ENCODE results near the gene FGD5.
"Not testable (repeated sequence)": the region's sequence is repeated elsewhere in the genome, so short reads cannot be mapped to it uniquely, and the experiment has no call there.

Gene FGD5

DNA sequence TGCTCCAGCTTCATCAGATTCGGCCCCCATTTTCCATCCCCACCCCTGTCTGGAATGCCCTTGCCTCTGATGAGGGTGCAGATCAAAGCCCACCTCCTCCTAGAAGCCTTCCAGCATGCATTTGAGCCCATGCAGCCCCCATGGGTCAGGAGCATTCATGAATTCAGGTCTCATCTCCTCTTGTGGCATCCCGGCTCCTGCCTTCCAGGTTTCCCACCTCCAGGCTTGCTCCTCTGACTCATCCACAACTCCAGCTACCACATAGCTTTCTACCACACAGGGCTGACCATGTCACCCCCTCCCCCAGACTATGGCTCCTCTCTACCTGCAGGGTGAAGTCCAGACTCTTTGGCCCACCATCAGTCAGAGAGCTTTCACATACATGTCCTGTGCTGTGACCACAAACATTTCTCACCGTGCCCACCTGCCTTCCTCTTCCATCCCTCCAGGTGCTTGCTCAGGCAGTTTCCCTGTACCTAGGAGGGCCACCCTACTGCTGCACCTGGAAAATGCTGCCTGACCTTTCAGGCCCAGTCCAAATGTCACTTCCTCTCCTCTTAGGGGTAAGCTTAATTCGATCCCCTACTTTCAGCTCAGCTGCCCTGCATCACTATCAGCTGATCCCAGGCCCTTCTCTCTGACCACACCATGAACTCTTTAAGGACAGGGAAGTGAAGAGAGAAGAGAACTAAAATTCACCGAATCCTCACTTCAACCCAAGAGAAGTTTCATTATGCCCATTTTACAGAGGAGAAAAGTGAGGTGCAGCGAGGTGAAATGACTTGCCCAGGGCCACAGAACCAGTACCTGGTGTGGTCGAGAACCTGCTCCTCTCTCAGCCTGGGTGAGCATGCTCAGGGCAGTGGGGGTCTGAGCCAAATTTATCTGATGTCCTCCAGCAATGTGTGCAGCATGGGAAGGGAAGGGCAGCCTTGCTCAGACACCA is 13.7 kb upstream of the FGD5 start:
- DNase-seq (ENCODE audit: low read depth in 2 of 2), result no peak

DNA sequence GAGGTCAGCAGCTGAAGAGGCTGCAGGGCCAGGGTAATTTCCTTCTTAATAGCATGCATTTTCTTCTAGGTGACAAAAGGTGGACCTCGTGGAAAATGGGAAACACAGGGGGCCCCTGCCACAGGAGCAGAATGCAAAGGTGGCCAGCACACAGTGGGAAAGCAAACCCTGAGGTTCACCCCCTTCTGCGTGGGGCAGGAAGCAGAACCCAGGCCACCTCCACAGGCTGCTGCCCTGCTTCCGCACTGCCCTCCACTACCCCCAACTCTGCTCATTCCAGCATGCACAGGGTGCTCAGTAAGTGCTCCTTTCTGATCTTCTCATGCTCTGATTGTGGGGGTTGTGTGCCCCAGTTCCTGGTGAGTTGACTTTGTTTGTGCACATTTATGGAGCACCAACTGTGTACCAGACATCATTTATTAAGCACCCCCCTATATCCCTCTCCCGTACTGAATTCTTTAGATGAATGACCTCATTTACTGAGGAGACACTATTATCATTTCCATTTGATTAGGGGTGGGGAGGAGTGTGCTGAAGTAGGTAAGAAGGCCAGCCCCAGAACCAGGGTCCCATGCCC is 12.7 kb upstream of the FGD5 start:
- no peak for DNase-seq (ENCODE audit: low read depth in 2 of 2)

DNA sequence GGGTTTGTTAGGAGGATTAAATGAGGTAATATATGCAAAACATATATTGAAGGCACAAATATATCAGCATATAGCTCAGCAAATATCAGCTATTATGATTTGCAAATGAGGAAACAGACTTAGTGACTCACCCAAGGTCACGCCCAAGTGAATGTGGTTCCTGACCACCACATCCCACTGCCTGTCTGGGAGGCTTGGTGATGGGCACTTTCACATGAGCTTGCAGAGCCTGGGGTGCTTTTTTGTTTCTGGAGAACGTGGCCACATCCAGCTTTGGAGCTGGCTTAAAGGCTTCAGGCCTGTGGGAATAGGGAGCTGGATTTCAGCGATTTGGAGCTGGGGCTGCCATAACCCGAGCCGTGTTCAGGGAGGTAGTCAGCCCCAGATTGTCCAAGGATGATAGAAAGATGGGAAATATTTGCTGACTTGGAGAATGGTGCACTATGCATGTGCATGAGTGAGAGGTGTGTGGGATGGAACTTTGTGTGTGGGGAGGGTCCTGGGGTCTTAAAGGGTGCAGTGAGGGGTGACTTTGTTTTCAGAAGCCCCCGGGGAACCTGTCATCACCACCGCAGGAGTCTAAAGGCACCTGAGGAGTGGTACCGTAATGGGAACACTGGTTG is 12.0 kb upstream of the FGD5 start:
- DNase-seq (ENCODE audit: low read depth in 2 of 2), result no peak

DNA sequence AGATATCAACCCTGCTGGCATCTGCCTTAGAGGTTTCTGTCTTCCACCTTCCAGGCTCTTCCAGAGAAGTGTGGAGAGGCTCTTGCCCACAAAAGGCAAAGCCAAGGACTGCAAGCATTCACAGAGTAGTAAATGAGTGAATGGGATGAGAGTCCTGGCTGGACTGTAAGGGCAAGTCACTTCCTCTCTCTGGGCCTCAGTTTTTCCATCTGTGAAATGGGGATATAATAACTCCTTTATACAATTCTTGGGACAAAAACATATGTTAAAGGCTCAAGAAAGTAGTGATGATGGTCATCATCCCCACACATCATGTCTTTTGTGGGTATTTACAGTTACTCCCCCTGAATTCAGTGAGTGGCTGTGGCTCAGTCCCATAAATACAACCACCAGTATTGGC is 10.7 kb upstream of the FGD5 start:
- no peak for DNase-seq (ENCODE audit: low read depth in 2 of 2)

DNA sequence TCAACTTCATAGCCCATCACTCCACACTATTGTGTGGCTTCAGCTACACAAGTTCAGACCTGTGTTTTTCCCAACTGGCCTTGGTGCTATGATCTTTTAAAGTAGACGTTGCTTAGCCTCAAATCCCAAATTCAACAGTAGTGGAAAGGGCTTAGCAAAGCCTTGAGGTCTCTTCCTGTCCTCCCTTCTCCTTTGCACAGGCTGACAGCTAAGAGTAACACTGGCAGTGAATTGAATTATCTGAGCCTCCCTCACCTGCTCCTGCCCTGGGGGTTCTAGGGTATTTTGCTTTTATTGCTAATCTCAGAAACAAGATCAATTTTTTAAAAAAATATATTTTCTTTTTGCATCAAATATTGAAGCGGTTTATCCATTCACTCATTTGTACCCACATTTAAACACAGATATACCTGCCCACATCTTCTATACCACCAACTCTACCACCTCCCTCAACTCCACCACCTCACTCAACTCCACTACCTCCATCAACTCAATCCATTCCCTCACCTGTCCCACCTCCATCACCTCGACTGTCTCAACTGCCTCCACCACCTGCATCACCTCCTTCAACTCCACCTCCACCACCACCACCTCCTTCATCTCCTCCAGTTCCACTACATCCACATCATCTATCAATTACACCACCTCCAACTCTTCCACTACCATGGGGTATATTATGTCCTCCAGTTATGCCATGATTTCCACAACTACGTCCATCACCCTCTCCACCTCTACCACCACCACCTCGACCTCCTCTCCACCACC is 10.1 kb upstream of the FGD5 start:
- no peak for DNase-seq (ENCODE audit: low read depth in 2 of 2)

DNA sequence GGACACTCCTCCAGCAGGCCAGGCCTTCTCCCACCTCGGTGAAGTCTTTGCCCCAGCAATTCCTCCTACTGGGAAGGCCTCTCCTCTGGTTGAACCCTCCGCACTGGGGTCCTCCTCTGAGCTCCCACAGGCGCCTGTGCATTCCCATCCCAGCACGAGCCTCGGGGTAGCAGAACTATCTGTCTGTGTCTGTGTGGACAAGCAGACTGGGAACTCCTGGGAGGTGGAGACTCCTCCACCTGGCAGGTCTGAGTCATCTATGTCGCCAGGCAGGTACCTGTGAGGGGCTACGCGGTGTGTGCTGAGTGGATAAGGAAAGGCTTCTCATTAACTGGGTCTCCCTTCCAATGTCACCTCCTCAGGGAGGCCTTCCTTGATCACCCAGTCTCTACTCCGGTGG is 9.2 kb upstream of the FGD5 start:
- DNase-seq (ENCODE audit: low read depth in 2 of 2), result not testable (repeated sequence)

DNA sequence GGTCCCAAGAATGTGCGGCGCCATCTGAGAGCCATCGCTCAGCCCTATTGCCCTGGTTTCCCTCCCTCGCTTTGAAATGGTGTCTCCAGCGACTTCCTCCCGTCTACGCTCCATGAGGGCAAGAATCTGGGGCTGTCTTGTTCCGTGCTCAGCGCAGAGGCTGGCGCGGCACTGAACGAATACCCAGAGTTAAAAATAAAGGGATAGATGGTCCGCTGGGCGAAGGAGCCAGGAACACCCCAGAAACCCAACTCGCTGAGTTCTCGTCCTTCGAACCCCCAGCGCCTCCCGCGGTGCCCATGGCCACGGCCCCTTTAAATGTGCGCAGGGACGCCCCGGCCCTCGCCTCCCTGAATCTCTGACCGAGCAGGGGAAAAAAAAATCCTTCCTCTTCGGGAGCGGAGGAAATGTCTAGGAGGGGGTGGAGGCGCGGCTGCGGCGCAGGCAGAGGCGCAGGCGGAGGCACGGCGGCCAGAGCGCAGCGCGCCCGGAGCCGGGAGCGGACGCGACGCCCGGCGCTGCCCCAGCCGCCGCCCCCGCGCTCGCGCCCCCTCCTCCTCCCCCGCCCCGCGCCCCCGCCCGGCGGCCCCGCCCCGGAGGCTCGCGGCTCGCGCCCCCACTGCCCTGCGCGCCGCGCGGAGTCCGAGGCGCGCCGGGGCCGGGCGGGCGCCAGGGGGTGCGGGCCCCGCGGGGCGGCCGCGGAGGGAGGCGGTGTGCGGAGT is 8.5 kb upstream of the FGD5 start:
- no peak for DNase-seq (ENCODE audit: low read depth in 2 of 2)

DNA sequence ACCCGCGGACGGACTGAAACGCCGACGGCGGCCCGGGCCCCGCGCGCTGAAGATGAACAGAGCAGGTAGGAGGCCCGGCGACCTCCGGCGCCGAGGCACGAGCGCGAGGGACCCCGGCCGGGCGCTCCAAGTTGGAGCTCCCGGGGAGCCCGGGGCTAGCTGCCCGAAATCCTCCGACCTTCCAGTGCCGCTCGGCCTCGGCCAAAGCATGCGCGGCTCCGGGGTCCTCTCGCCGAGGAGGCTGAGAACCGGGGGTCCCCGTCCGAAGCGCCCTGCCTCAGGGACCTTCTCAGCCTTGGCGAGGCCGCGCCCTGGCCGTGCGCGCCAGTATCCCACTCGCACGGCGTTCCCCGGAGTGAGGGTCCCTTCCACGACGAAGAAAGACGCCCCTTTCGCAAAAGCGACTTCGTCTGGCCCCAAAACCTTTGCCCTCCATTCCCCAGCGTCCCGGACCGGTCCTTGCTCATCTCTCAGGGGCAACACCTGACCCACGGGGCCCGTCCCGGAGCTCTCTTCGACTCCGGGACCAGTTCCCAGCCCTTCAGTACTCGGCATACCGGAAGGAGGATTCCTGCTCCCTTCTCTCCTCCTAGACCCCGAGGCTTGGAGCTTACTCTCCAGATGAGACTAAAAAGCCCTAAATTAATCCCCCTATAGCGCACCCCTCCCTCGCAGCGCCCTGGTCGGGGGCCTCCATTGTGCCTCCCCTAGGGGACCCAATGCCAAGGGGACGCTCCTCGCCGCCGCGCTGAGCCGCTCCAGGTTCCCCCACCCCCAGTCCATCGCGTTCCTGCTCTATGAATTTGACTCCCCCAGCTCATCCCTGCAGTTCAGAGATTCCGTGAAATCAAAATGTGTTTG is 7.7 kb upstream of the FGD5 start:
- DNase-seq (ENCODE audit: low read depth in 2 of 2), result no peak

DNA sequence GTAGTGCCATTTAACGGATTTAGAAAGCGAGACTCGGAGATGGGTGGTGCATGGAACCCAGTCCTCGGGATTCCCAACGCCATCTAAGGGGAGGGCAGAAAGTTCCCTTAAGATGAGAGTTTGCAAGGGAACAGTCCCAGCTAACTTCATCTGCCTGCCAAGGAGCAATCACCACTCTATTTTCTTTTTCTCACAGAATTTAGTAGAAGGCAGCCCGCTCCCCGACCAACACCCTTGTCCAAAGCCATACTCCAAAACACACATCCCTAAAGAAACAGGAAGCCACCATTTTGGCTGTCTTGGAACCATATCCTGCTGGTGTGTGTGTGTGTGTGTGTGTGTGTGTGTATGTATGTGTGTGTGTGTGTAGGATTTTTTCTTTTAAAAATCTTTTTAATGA is 7.1 kb upstream of the FGD5 start:
- DNase-seq (ENCODE audit: low read depth in 2 of 2), result no peak

DNA sequence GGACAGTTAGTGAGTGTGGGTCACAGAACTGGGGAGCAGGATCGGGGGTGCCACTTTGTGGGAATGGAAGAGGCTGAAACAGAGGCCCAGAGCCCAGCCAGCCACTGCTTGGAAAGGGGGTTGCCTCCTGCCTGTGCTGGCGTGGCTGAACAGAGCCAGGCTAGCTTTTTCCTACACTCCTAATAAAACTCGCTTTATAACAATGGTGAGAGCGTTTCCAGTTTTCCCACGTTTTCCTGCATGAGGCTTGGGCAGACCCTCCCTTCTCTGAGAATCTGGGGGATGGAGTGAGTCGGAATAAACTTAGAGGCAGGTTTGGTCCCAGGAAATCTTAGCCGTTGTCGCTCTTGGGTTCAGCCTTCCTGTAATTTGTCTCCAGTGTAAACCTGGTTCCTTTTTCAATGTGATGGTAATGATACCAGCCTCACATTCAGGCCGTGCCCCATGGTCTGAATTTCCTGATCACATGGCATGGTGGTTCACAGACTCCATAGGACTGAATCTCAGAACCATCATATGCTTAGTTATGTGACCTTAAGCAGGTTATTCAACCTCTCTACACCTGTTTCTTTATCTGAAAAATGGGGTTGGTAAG is 6.5 kb upstream of the FGD5 start:
- DNase-seq (ENCODE audit: low read depth in 2 of 2), result no peak

DNA sequence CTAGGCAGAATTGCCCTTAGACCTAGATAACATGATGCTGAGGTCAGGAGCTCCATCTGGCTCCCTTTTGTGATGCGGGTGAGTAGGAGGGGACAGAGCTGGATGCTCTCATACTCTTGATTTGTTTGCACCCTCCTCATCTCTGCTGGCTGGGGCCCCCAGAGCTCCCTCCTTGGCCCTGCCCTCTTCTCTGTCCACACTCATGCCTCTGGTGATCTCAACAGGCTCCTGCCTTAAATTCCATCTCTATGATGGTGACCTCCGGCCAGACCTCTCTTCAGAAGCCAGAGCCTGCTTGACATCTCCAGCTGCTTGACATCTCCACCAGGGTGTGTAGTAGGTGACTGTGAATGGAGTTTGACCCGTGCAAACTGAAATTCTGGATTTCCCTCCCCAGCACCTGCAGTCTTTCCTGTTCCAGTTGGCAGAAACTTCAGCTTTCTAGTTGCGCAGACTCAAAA is 4.3 kb upstream of the FGD5 start:
- no peak for DNase-seq (ENCODE audit: low read depth in 2 of 2)

DNA sequence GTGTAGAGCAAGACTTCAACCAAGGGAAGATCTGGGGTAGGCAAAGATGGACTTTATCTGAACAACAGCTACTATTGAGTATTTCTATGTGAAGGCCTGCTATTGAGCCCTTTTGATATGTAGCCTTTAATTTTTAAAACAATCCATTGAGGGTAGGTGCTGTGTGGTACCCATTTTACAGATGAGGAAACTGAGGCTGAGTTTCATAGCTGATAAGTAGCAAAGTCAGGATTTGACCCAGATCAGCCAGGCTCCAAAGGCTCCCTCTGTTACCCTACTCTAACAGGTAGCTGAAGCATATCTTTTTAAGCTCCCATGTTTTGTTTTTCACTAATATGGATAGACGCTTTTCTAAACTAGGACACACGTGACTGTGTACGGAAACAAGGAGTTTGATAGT is 2.4 kb upstream of the FGD5 start:
- DNase-seq (ENCODE audit: low read depth in 2 of 2), result no peak

DNA sequence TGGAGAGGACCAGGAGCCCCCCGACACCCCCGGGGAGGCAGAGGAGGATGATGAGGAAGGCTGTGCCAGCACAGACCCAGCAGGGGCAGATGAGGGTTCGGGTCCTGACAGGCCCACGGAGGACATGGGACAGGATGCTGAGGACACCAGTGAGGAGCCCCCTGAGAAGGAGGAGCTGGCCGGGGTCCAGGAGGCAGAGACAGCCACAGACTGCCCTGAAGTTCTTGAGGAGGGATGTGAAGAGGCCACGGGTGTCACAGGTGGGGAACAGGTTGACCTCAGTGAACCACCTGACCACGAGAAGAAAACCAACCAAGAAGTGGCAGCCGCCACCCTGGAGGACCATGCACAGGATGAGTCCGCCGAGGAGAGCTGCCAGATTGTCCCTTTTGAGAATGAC is 909 bp downstream of the FGD5 start:
- no peak for DNase-seq (ENCODE audit: low read depth in 2 of 2)

DNA sequence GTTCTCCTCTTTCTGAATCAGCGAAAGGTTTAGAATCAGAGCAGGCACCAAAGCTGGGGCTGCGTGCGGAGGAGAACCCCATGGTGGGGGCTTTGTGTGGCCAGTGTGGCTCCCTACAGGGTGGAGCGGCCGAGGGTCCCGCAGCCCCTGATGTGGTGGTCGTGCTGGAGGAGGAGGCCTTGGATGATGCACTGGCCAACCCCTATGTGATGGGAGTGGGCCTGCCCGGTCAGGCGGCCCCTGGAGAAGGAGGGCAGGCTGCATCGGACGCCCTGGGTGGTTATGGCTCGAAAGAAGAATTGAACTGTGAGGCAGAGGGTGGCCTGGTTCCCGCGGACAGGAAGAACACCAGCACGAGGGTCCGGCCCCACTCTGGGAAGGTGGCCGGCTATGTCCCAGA is 1.4 kb downstream of the FGD5 start:
- no peak for DNase-seq (ENCODE audit: low read depth in 2 of 2)

DNA sequence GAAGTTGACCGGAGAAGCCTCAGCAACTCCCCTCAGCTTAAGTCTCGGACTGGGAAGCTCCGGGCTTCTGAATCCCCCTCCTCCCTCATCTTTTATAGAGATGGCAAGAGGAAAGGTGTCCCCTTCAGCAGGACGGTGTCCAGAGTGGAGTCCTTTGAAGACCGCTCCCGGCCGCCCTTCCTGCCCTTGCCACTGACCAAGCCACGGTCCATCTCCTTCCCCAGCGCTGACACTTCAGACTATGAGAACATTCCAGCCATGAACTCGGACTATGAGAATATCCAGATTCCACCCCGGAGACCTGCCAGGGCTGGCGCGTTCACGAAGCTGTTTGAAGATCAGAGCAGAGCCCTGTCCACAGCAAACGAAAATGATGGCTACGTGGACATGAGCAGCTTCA is 2.4 kb downstream of the FGD5 start:
- DNase-seq (ENCODE audit: low read depth in 2 of 2), result no peak

DNA sequence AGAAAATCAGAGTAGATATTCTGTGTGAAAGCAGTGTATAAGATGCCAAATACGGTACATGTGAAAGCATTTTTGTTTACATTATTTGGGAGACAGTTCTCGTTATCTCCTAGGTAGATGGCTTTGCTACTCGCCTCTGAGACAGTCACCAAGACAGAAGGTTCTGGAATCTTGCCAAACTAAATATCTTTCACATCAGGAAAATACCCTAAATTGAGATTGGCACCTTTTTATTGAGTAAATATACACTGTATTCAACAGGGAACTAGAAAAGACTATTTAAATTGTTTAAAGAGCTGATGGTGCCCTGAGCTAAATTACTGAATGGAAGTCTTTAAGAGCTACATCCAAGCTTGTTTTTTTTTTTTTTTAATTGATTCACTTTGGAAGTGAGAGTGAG is 3.4 kb downstream of the FGD5 start:
- no peak for DNase-seq (ENCODE audit: low read depth in 2 of 2)

DNA sequence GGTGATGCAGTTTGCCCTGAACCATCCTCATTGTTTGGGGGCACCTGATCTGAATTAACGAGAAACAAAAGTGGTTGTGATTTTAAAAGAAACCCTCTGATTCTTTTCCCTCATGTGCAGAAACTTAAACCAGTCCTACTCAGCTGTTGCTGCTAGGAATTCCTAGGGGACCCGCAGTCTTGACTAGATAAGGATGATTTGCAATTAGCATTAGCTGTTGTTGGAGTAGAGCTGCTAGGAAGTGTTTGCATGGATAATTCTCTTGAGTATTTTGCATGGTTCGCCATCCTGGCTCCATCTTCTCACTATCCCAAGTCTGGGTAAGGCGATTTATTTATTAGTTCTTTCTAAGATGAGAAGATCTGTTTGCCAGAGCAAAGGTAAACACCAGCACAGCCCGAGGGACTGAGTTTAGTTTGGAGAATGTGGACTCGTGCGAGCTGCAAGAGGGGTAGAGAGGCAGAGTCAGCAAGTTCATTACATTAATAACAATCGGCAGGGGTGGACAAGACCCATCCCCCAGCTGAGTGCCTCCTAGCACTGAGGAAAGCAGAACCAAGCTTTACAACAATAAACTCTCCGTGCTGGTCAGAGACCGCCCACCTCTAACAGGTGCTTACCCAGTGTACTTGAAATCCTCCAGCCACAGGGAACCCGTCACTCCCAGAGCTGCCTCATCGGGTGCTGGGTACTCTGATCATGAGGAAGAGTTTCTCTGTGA is 4.1 kb downstream of the FGD5 start:
- no peak for DNase-seq (ENCODE audit: low read depth in 2 of 2)

DNA sequence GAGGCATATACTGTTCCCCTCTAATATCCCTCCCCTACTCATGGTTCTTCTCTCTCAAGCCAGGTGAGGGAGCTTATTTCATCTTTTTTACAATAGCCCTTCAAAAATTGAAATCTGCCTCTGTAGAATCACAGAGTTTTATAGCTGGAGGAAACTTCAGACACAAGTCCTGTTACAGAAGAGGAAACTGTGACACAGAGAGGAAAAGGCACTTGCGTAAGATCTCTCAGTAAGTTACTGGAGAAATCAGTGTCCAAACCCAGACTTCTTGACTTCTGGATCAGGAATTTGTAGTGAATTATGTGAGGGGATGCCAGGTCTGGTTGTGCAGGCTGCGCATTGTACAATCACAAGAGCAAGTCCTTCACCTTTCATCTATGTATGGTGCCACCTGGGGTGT is 4.6 kb downstream of the FGD5 start:
- DNase-seq (ENCODE audit: low read depth in 2 of 2), result no peak

DNA sequence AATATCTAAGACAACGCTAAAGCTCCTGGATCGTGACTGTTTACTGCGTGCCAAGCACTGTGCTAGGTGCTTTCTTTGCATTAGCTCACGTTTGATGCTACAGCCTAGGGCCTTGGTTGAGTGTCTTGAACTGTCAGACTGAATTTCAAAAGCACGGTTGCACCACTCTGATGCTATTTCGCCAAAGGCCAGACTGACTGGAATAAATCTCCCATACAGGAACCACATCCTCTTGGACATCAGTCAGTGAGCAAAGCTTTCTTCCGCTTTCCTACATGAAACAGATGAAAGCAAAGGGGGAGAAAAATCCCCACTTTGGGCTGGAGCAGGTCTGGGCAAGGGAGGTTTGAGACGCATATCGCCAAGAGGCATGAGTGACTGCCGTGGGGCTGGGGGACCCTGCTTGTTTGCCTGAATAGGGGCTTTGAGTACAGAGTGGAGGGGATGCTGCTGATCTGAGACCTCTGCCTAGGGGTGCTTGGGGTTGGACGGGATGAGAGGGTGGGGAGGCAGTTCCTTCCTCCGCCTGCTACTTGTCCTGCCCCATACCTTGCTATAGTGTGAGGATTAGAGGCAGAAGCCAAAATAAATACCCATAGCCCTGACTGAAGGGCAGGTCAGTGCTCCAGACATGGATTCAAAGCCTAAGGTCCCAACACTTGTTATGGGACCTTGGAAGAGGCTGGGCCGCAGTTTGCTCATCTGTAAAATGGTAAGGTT is 5.3 kb downstream of the FGD5 start:
- no peak for DNase-seq (ENCODE audit: low read depth in 2 of 2)

Measured in stimulated activated CD8-positive, alpha-beta memory T cell treated with anti-CD3 and anti-CD28 coated beads, Interleukin-7, amount 100 ng/mL, for 4 hours (primary cell).